HepG2 (cell line): ENCODE data around the gene SLC5A6. TPM values are rescaled to one million over a fixed set of nuclear protein-coding genes. Genes with fewer than 3 reads are reported as not detected.

Experiments used
- ATAC-seq: fragments of 200-7000 bp; cut with Tn5 transposase; 3 replicates; pipeline ENCODE4 v1.9.1; 2020; ENCODE audit warnings: mild to moderate bottlenecking, moderate library complexity
- Bru-seq: library from RNA; stranded (reverse); fragments of 400-500 nt; gene quantifications from one replicate; lab custom pipeline; 2021; lab: Mats Ljungman, UMichigan
- BruChase-seq, 2 experiments: library from RNA; stranded (reverse); fragments of 400-500 nt; gene quantifications; one replicate each; lab custom pipeline; 2021; lab: Mats Ljungman, UMichigan
- BruUV-seq: library from RNA; stranded (reverse); fragments of 400-500 nt; replicated peaks from 2 replicates; lab custom pipeline; 2021; lab: Mats Ljungman, UMichigan
- CTCF ChIA-PET: fragments of 300-600 bp; formaldehyde crosslinking; extraction: SDS; loops from one replicate; lab custom pipeline; 2021; ENCODE audit warnings: low total read pairs, inconsistent platforms, low intra/inter-chr PET ratio; lab: Yijun Ruan, JAX
- POLR2A ChIA-PET: fragments of 350-600 bp; sonication (Branson Sonifier 250); formaldehyde crosslinking; loops from one replicate; lab custom pipeline; 2020; ENCODE audit warnings: antibody characterized with exemption, inconsistent platforms; lab: Yijun Ruan, JAX
- DNase-seq: peaks from one replicate; pipeline ENCODE4 v3.0.0-alpha.2; 2015; ENCODE audit warnings: low spot score
- FAIRE-seq: peaks from 3 replicates; lab custom pipeline; 2011; peaks lifted over from hg19 to GRCh38; lab: Jason Lieb, UNC
- H2AFZ ChIP-seq: one replicate; pipeline ENCODE4 v1.6.1; 2011; ENCODE audit warnings: low read length, inconsistent platforms
- H3K27ac ChIP-seq: fragments of 300-600 bp; 3 replicates; pipeline ENCODE4 v1.8.0; 2011; ENCODE audit warnings: mixed run types, mild to moderate bottlenecking, mixed read lengths, low read length, inconsistent platforms; ENCODE audit not compliant: insufficient read depth; ENCODE audit errors: extremely low read length
- H3K27me3 ChIP-seq, 2 experiments: fragments of 200-600 bp in 1 of 2; 2 replicates in 1 of 2; 3 replicates in 1 of 2; pipeline versions ENCODE4 v1.6.0 to v1.8.0; 2011; ENCODE audit warnings: low read length in 2 of 2, mild to moderate bottlenecking in 2 of 2, moderate library complexity in 2 of 2, inconsistent platforms in 1 of 2; ENCODE audit not compliant: insufficient read depth in 2 of 2, control insufficient read depth in 1 of 2
- H3K36me3 ChIP-seq, 2 experiments: fragments of 200-600 bp in 1 of 2; replicated peaks in 1 of 2; 2 replicates in 1 of 2; 3 replicates in 1 of 2; pipeline versions ENCODE4 v1.5.1 to v1.8.0; 2011; ENCODE audit warnings: low read length in 2 of 2, inconsistent platforms in 1 of 2; ENCODE audit not compliant: insufficient read depth in 2 of 2, control insufficient read depth in 1 of 2
- H3K4me1 ChIP-seq: 2 replicates; pipeline ENCODE4 v1.5.1; 2012; ENCODE audit warnings: low read length, inconsistent platforms; ENCODE audit not compliant: insufficient read depth
- H3K4me2 ChIP-seq: 2 replicates; pipeline ENCODE4 v1.6.0; 2011; ENCODE audit warnings: low read depth, low read length, inconsistent platforms
- H3K4me3 ChIP-seq, 3 experiments: fragments of 200-600 bp in 1 of 3; sonication (generic), shearing (Covaris generic) in 1 of 3; replicated peaks in 1 of 3; 2 replicates each; pipeline ENCODE4 v1.5.1; 2011 to 2016; ENCODE audit warnings: low read length in 3 of 3, inconsistent platforms in 2 of 3, low read depth in 2 of 3, mild to moderate bottlenecking in 2 of 3, control low read depth in 1 of 3, mixed read lengths in 1 of 3; ENCODE audit not compliant: insufficient read depth in 1 of 3
- H3K79me2 ChIP-seq: one replicate; pipeline ENCODE4 v1.6.1; 2011; ENCODE audit warnings: low read length, inconsistent platforms; ENCODE audit not compliant: insufficient read depth
- H3K9ac ChIP-seq: 2 replicates; pipeline ENCODE4 v1.6.0; 2011; ENCODE audit warnings: mild to moderate bottlenecking, low read depth, low read length, inconsistent platforms; ENCODE audit not compliant: insufficient read depth
- H3K9me3 ChIP-seq: 2 replicates; pipeline ENCODE4 v1.5.1; 2012; ENCODE audit warnings: mild to moderate bottlenecking, low read length
- H4K20me1 ChIP-seq: 2 replicates; pipeline ENCODE4 v1.6.0; 2011; ENCODE audit warnings: inconsistent platforms, mild to moderate bottlenecking, low read length, moderate library complexity; ENCODE audit not compliant: insufficient read depth
- CCAR2 ChIP-seq: fragments of 200-400 bp; formaldehyde crosslinking; optimal IDR thresholded peaks from 2 replicates; pipeline ENCODE3; 2018; ENCODE audit warnings: low read depth, mild to moderate bottlenecking, low read length, moderate library complexity
- KDM1A ChIP-seq: IDR thresholded peaks from 2 replicates; pipeline ENCODE4 v1.6.1; 2016; ENCODE audit warnings: missing compliant biosample characterization
- MAFF ChIP-seq: IDR thresholded peaks from 2 replicates; pipeline ENCODE4 v1.6.1; 2011; ENCODE audit warnings: low read depth, low read length, improper control_type of control experiment
- NR2F2 ChIP-seq: IDR thresholded peaks from 2 replicates; pipeline ENCODE4 v1.6.1; 2012; ENCODE audit warnings: low read depth, inconsistent platforms, borderline replicate concordance
- PRMT3 ChIP-seq: sonication (generic); formaldehyde crosslinking; IDR thresholded peaks from 2 replicates; pipeline ENCODE4 v1.8.1; 2022; ENCODE audit warnings: low read depth, mild to moderate bottlenecking, moderate library complexity, missing genetic modification reagents, borderline replicate concordance
- SMYD3 ChIP-seq: sonication (generic); formaldehyde crosslinking; IDR thresholded peaks from 2 replicates; pipeline ENCODE4 v1.8.1; 2023; ENCODE audit warnings: mild to moderate bottlenecking, missing genetic modification reagents
- ZBTB7B ChIP-seq: sonication (generic); formaldehyde crosslinking; IDR thresholded peaks from 2 replicates; pipeline ENCODE4 v1.4.0; 2020; ENCODE audit warnings: missing genetic modification reagents
- ZNF30 ChIP-seq: sonication (generic); formaldehyde crosslinking; IDR thresholded peaks from 2 replicates; pipeline ENCODE4 v1.5.0; 2020; ENCODE audit warnings: mild to moderate bottlenecking, missing genetic modification reagents
- ZNF776 ChIP-seq: sonication (generic); formaldehyde crosslinking; IDR thresholded peaks from 2 replicates; pipeline ENCODE4 v1.4.0; 2020; ENCODE audit warnings: mild to moderate bottlenecking, missing genetic modification reagents
- WGBS: methylation state at CpG from one replicate; pipeline ENCODE4 v1.1.6; 2017; ENCODE audit warnings: low lambda C conversion rate; 5-methylcytosine and 5-hydroxymethylcytosine counted together
- in situ Hi-C: cut with HindIII; loops from 2 replicates; pipeline ENCODE4 v1.10.0; 2017; ENCODE audit warnings: low pct_unique_long_range_greater_than_20kb; ENCODE audit not compliant: extremely low pct_ligation_motif_present
- intact Hi-C: fragments of 100-400 bp; cut with micrococcal nuclease; formaldehyde crosslinking; loops from one replicate; pipeline ENCODE4 v1.10.0; 2022; ENCODE audit not compliant: unreplicated experiment
- long read RNA-seq, 2 experiments: library from RNA in 1 of 2; library from polyadenylated mRNA in 1 of 2; stranded (forward) in 1 of 2; unstranded in 1 of 2; transcript quantifications; one replicate each; pipeline ENCODE4 v2.0.0, GENCODE V29; 2019 to 2022
- polyA minus RNA-seq, 3 experiments: library from RNA; depleted of rRNA, polyadenylated mRNA; stranded (reverse); fragments of >200 nt; gene quantifications; 2 replicates each; pipeline ENCODE4 v1.2.3, GENCODE V29; 2011; ENCODE audit warnings: low replicate concordance in 1 of 3
- polyA plus RNA-seq, 8 experiments: library from polyadenylated mRNA; depleted of rRNA in 3 of 8; stranded (reverse) in 7 of 8; unstranded in 1 of 8; fragments of >200 nt; fragmentation: Illumina TruSeq in 4 of 8; extraction: Trizol in 4 of 8; gene quantifications; 2 replicates each; pipeline versions ENCODE4 v1.2.1 to v1.2.3, GENCODE V29; 2011 to 2016; ENCODE audit warnings: low read depth in 4 of 8, missing spikeins in 1 of 8, mixed read lengths in 1 of 8; ENCODE audit not compliant: insufficient read depth in 1 of 8
- total RNA-seq, 5 experiments: library from RNA; depleted of rRNA; stranded (reverse); fragments of >200 nt; fragmentation: Illumina TruSeq; extraction: Trizol; gene quantifications; 2 replicates each; pipeline ENCODE4 v1.2.3, GENCODE V29; 2016; ENCODE audit warnings: low read depth in 1 of 5
- TF ChIP-seq, protein P1 (sequence below): sonication (generic); formaldehyde crosslinking; IDR thresholded peaks from 2 replicates; pipeline ENCODE4 v1.4.0; 2020; ENCODE audit warnings: missing genetic modification reagents, low read depth, mild to moderate bottlenecking, borderline replicate concordance
- TF ChIP-seq, protein P2 (sequence below): sonication (generic); formaldehyde crosslinking; IDR thresholded peaks from 2 replicates; pipeline ENCODE4 v1.4.0; 2020; ENCODE audit warnings: missing genetic modification reagents, borderline replicate concordance

The SLC5A6 gene
- total RNA-seq (2016; rRNA removed; fragmentation: Illumina TruSeq; extraction: Trizol) (73.9 and 135 TPM in 2 replicates), polyA plus RNA-seq (2011; rRNA removed) (417 and 462 TPM in 2 replicates), polyA minus RNA-seq (2011; rRNA and poly(A)+ RNA removed; ENCODE audit: low replicate concordance) (193 and 937 TPM in 2 replicates), Bru-seq, nascent RNA (percentile 90 among the genes with signal in this experiment), BruChase-seq, experiment 1, labeled RNA remaining after a 6-hour chase (percentile 96 among the genes with signal in this experiment), BruChase-seq, experiment 2, labeled RNA remaining after a 2-hour chase (percentile 95 among the genes with signal in this experiment)
- total RNA-seq (2016; cell fraction: cytosol; rRNA removed; fragmentation: Illumina TruSeq; extraction: Trizol; ENCODE audit: low read depth) = 30.4 and 34.3 TPM in 2 replicates
- total RNA-seq (2016; cell fraction: insoluble cytoplasmic fraction; rRNA removed; fragmentation: Illumina TruSeq; extraction: Trizol) = 73.5 and 136 TPM in 2 replicates
- 79.1 and 85.5 TPM in 2 replicates for total RNA-seq (2016; cell fraction: membrane; rRNA removed; fragmentation: Illumina TruSeq; extraction: Trizol)
- total RNA-seq (2016; cell fraction: nucleus; rRNA removed; fragmentation: Illumina TruSeq; extraction: Trizol) = 134 and 158 TPM in 2 replicates
- 356 and 373 TPM in 2 replicates for polyA plus RNA-seq (2011; cell fraction: cytosol; rRNA removed)
- 1,568 and 1,774 TPM in 2 replicates for polyA plus RNA-seq (2011; cell fraction: nucleus; rRNA removed)
- 192 and 216 TPM in 2 replicates for polyA plus RNA-seq (2012)
- polyA plus RNA-seq (2016; cell fraction: cytosol; fragmentation: Illumina TruSeq; extraction: Trizol; ENCODE audit: low read depth) = 27.4 and 30.4 TPM in 2 replicates
- 63.2 and 70.8 TPM in 2 replicates for polyA plus RNA-seq (2016; cell fraction: insoluble cytoplasmic fraction; fragmentation: Illumina TruSeq; extraction: Trizol; ENCODE audit: low read depth)
- 56.1 and 58.9 TPM in 2 replicates for polyA plus RNA-seq (2016; cell fraction: membrane; fragmentation: Illumina TruSeq; extraction: Trizol; ENCODE audit: low read depth)
- 255 and 265 TPM in 2 replicates for polyA plus RNA-seq (2016; cell fraction: nucleus; fragmentation: Illumina TruSeq; extraction: Trizol; ENCODE audit: insufficient read depth, low read depth)
- polyA minus RNA-seq (2011; cell fraction: cytosol; rRNA and poly(A)+ RNA removed) = 155 and 193 TPM in 2 replicates
- polyA minus RNA-seq (2011; cell fraction: nucleus; rRNA and poly(A)+ RNA removed) = 359 and 416 TPM in 2 replicates
- long read RNA-seq, experiment 1, transcript SLC5A6-201 (17 exons, 3,231 nt) = major isoform, 37 of 152 reads
- long read RNA-seq, experiment 1, partial matches to known transcripts = 43 of 152 reads
- long read RNA-seq, experiment 1, other reads (novel, unspliced or antisense) = 72 of 152 reads
- long read RNA-seq, experiment 2, transcript SLC5A6-201 (17 exons, 3,231 nt) = major isoform, 66 of 346 reads
- long read RNA-seq, experiment 2, partial matches to known transcripts = 114 of 346 reads
- long read RNA-seq, experiment 2, other reads (novel, unspliced or antisense) = 165 of 346 reads

DNA sequence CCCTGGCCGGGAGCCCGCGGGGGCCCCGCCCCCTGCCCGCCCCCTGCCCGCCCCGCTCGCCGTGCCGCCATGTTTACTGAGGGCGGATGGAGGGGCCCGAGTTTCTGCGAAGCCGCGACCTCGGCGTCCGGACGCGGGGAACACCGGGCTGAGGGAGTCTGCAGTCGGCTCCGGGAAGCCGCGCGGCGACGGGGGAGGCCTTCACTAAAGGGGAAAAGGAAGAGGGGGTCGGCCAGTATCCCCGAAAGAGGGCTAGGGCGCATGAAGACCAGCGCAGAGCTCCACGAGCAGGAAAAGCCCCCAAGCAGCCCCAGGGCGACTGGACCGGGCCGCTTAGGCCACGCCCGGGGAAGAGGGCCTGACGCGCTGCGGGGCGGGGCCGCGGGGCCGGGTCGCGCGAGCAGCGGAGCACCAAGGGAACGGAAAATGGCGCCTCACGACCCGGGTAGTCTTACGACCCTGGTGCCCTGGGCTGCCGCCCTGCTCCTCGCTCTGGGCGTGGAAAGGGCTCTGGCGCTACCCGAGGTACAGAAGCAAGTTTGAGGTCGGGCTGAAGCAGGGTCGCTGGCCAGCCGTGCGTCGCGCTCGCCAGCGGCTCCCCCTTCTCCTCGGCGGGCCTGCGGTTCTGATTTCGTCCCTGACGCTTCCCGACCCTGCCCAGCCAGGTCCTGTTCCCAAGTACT lies at the start of gene SLC5A6, which contains the start of gene ATRAID:
Gene SLC5A6, minus strand, starts transcription at position 326 of the 683 bp plus-strand sequence. CDS start 4,618 bp downstream, outside the sequence.
Gene ATRAID, plus strand, starts transcription at position 99 of the 683 bp plus-strand sequence. Its CDS starts 328 bp downstream, at position 427.
- DNase-seq (peak; percentile 82), ATAC-seq (peak; percentile 91), FAIRE-seq (peak; percentile 4)
- Histone ChIP-seq H3K4me1 (peaks cover 67% of the 10 kb centered on the region), H3K9ac (peak within 1 kb of the TSS; percentile 99), H3K79me2 (peaks cover 47% of the 10 kb centered on the region), H3K4me3 (peak within 1 kb of the TSS; percentile 87 to 93 (median 89)), H3K4me2 (peak within 1 kb of the TSS; percentile 99), H3K27ac (peak within 1 kb of the TSS; percentile 97), H3K36me3 (peaks cover 13 to 41% of the 10 kb centered on the region in 2 experiments), H2AFZ (no peak within 1 kb of the TSS), H4K20me1 (no peaks in the 10 kb centered on the region), H3K9me3 (no peaks in the 10 kb centered on the region), H3K27me3 (no peaks in the 10 kb centered on the region; a peak in 1 of 5 replicates)
- POLR2A ChIA-PET = interaction anchor here (0.6 to 3.0 kb wide), 32 partner anchors 9 to 216 kb away, joined by 3 to 15 read pairs (median 5); partner anchors contain the start of genes ABHD1, AGBL5, CGREF1 and KHK
- CTCF ChIA-PET = no interaction called here
- 0% methylated on average over 5 of the region's 73 CpGs for WGBS
- in situ Hi-C loops = no loop called here
- intact Hi-C loops = loop anchor here (5.0 kb wide), 1 partner anchor 115 kb away; no protein-coding TSS in a partner anchor
- BruUV-seq = no TSS peak
- TF ChIP-seq ZNF30 (CRISPR knock-in tag) (no peak), ZNF776 (CRISPR knock-in tag) (no peak; the same call in 1 of the 2 replicates), PRMT3 (peak; percentile 93), NR2F2 (peak; percentile 14; the same call in 1 of the 2 replicates), MAFF (no peak), KDM1A (CRISPR knock-in tag) (0 out of 2 replicates have a peak, but pooled peaks have one; percentile 19), ZBTB7B (0 out of 2 replicates have a peak, but pooled peaks have one; percentile 45), CCAR2 (no peak), SMYD3 (CRISPR knock-in tag) (no peak)
- TF ChIP-seq, protein P1, sequence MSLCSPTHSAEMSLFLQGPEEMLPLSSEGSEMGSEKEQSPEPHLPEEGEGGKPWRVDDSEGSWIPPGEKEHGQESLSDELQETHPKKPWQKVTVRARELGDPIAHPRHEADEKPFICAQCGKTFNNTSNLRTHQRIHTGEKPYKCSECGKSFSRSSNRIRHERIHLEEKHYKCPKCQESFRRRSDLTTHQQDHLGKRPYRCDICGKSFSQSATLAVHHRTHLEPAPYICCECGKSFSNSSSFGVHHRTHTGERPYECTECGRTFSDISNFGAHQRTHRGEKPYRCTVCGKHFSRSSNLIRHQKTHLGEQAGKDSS (CRISPR knock-in tag) = no peak; the same call in 1 of the 2 replicates
- TF ChIP-seq, protein P2, sequence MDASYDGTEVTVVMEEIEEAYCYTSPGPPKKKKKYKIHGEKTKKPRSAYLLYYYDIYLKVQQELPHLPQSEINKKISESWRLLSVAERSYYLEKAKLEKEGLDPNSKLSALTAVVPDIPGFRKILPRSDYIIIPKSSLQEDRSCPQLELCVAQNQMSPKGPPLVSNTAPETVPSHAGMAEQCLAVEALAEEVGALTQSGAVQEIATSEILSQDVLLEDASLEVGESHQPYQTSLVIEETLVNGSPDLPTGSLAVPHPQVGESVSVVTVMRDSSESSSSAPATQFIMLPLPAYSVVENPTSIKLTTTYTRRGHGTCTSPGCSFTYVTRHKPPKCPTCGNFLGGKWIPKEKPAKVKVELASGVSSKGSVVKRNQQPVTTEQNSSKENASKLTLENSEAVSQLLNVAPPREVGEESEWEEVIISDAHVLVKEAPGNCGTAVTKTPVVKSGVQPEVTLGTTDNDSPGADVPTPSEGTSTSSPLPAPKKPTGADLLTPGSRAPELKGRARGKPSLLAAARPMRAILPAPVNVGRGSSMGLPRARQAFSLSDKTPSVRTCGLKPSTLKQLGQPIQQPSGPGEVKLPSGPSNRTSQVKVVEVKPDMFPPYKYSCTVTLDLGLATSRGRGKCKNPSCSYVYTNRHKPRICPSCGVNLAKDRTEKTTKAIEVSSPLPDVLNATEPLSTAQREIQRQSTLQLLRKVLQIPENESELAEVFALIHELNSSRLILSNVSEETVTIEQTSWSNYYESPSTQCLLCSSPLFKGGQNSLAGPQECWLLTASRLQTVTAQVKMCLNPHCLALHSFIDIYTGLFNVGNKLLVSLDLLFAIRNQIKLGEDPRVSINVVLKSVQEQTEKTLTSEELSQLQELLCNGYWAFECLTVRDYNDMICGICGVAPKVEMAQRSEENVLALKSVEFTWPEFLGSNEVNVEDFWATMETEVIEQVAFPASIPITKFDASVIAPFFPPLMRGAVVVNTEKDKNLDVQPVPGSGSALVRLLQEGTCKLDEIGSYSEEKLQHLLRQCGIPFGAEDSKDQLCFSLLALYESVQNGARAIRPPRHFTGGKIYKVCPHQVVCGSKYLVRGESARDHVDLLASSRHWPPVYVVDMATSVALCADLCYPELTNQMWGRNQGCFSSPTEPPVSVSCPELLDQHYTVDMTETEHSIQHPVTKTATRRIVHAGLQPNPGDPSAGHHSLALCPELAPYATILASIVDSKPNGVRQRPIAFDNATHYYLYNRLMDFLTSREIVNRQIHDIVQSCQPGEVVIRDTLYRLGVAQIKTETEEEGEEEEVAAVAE = peak; percentile 92
